Mucosa of descending colon (tissue), 3 donors: ENCODE data around the gene ING2. TPM values are rescaled to one million over a fixed set of nuclear protein-coding genes. Genes with fewer than 3 reads are reported as not detected.
"Not testable (repeated sequence)": the region's sequence is repeated elsewhere in the genome, so short reads cannot be mapped to it uniquely, and the experiment has no call there.

Experiments
- ATAC-seq: fragments of 200-7000 bp; cut with Tn5 transposase; one replicate; pipeline ENCODE4 v1.9.1; 2020; ENCODE audit warnings: mild to moderate bottlenecking, moderate library complexity
- DNase-seq, 3 donors: peaks; one replicate each; pipeline ENCODE4 v3.0.0-alpha.2; 2020
- H3K36me3 ChIP-seq: fragments of 200-600 bp; one replicate; pipeline ENCODE4 v1.8.0; 2021; ENCODE audit warnings: low read depth, mild to moderate bottlenecking
- H3K4me1 ChIP-seq: fragments of 200-600 bp; one replicate; pipeline ENCODE4 v1.8.0; 2021; ENCODE audit warnings: low read depth, mild to moderate bottlenecking
- H3K4me3 ChIP-seq: fragments of 200-600 bp; one replicate; pipeline ENCODE4 v1.8.0; 2021; ENCODE audit warnings: mild to moderate bottlenecking
- H3K9me3 ChIP-seq: fragments of 200-600 bp; one replicate; pipeline ENCODE4 v1.8.0; 2021; ENCODE audit warnings: mild to moderate bottlenecking
- intact Hi-C, 2 donors: fragments of 100-400 bp; cut with DNase I in 1 of 2; cut with micrococcal nuclease in 1 of 2; formaldehyde crosslinking; loops; one replicate each; pipeline versions ENCODE4 v1.11.0 to v1.11.1; 2022; cut with DNase I, micrococcal nuclease
- total RNA-seq, 3 donors: library from RNA; stranded (reverse); fragmentation: NEBNext Ultra II Directional in 2 of 3; extraction: Animal tissue kit (Norgen Biotek cat#: 25700) in 2 of 3; gene quantifications; one replicate each; pipeline versions ENCODE4 v1.2.1 to v1.2.4, GENCODE V29; 2021 to 2023
- TF ChIP-seq, protein P1 (sequence below): fragments of 200-600 bp; IDR thresholded peaks from one replicate; pipeline ENCODE4 v1.8.0; 2022; ENCODE audit warnings: antibody characterized with exemption, mild to moderate bottlenecking
- donor health status: DM: no; HTN: no; CAD: no; lungs with moderate emphysema.
- donor health status: DM: no; HTN: no; CAD: no.
- donor health status: DM: no; HTN: yes; CAD: no.

Gene ING2
- total RNA-seq, 3 donors from 2014 or later, result 9.9 to 12.5 (median 11.9) TPM

DNA sequence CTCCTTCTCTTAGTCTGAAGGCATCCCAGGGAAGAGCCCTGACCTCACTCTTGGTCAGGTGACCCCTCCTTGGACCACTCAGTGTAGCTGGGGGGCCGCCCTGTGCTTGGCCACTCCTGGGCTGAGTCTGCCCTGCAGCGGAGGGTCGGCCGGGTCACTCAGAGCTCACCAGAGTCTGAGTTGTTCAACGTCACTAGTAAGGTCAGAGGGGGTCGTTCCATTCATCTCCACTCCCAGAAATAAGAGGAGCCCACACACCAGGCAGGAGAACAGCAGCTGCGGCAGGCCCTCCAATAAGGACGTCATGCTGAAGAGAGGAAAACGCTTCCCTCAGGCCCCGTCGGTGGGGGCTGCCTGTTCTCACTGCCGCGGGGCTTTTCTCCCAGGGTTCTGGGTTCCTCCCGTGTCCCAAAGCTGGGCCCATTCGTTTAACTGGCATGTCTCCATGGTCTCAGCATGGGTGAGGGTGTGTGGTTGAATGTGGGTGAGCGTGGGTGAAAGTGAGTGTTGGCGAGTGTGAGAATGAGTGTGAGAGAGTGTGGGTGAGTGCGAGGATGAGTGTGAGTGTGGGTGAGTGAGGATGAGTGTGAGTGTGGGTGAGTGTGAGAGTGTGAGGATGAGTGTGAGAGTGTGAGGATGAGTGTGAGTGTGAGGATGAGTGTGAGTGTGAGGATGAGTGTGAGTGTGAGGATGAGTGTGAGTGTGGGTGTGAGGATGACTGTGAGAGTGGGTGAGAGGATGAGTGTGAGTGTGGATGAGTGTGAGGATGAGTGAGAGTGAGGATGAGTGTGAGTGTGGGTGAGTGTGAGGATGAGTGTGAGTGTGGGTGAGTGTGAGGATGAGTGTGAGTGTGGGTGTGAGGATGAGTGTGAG, 47.7 kb downstream of the ING2 start:
- Histone ChIP-seq H3K4me1 (no peaks in the 10 kb centered on the region), H3K4me3 (no peak overlapping the region), H3K9me3 (no peaks in the 10 kb centered on the region), H3K36me3 (no peaks in the 10 kb centered on the region)
- TF ChIP-seq, protein P1, sequence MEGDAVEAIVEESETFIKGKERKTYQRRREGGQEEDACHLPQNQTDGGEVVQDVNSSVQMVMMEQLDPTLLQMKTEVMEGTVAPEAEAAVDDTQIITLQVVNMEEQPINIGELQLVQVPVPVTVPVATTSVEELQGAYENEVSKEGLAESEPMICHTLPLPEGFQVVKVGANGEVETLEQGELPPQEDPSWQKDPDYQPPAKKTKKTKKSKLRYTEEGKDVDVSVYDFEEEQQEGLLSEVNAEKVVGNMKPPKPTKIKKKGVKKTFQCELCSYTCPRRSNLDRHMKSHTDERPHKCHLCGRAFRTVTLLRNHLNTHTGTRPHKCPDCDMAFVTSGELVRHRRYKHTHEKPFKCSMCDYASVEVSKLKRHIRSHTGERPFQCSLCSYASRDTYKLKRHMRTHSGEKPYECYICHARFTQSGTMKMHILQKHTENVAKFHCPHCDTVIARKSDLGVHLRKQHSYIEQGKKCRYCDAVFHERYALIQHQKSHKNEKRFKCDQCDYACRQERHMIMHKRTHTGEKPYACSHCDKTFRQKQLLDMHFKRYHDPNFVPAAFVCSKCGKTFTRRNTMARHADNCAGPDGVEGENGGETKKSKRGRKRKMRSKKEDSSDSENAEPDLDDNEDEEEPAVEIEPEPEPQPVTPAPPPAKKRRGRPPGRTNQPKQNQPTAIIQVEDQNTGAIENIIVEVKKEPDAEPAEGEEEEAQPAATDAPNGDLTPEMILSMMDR, result no peak
- DNase-seq, result no peak
- no peak for ATAC-seq
- intact Hi-C loops, result no loop called here

DNA sequence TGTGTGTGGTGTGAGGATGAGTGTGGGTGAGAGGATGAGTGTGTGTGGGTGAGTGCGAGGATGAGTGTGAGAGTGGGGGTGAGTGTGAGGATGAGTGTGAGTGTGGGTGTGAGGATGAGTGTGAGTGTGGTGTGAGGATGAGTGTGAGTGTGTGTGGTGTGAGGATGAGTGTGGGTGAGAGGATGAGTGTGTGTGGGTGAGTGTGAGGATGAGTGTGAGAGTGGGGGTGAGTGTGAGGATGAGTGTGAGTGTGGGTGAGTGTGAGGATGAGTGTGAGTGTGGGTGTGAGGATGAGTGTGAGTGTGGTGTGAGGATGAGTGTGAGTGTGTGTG, 48.3 kb downstream of the ING2 start:
- H3K4me1 ChIP-seq, H3K4me3 ChIP-seq, H3K9me3 ChIP-seq, intact Hi-C loops, H3K36me3 ChIP-seq, ATAC-seq, DNase-seq: not testable (repeated sequence)

DNA sequence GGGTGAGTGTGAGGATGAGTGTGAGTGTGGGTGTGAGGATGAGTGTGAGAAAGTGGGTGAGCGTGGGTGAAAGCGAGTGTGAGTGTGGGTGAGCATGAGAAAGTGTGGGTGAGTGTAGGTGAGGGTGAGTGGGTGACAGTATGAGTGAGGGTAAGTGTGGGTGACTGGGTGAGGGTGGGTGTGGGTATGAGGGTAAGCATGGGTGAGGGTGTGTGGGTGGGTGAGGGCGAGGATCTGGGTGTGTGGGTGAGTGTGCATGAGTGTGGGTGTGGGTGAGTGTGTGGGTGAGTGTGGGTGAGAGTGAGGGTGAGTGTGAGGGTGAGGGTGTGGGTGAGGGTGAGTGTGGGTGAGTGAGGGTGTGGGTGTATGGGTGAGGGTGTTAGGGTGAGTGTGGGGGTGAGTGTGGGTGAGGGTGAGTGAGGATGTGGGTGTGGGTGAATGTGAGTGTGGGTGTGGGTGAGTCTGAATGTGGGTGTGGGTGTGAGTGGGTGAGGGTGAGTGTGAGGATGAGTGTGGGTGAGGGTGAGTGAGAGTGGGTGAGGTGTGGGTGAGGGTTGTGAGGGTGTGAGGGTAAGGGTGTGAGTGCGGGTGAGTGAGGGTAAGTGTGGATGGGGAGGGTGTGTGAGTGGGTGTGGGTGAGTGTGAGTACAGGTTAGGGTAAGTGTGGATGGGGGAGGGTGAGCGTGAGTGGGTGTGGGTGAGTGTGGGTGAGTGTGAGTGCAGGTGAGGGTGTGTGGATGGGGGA, 48.9 kb downstream of the ING2 start:
- Histone ChIP-seq H3K4me3 (no peak overlapping the region), H3K9me3 (no peaks in the 10 kb centered on the region), H3K4me1 (no peaks in the 10 kb centered on the region), H3K36me3 (no peaks in the 10 kb centered on the region)
- TF ChIP-seq, protein P1, result no peak
- no peak for ATAC-seq
- intact Hi-C loops, result no loop called here
- DNase-seq, result no peak

DNA sequence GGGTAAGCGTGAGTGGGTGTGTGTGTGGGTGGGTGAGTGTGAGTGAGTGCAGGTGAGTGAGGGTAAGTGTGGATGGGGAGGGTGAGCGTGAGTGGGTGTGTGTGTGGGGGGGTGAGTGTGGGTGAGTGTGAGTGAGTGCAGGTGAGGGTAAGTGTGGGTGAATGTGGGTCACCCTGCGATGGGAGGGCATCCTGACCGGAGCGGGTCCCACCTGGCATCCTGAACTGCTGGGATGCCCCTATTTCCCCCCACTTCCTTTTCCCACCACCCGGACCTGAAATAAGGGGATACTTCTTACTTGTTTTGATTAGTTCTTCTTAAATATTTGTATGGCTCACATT, 49.5 kb downstream of the ING2 start:
- TF ChIP-seq, protein P1, result no peak
- no peaks in the 10 kb centered on the region for H3K36me3 ChIP-seq
- intact Hi-C loops, result no loop called here
- no peak overlapping the region for H3K4me3 ChIP-seq
- no peaks in the 10 kb centered on the region for H3K4me1 ChIP-seq
- no peaks in the 10 kb centered on the region for H3K9me3 ChIP-seq
- ATAC-seq (no peak), DNase-seq (no peak)

DNA sequence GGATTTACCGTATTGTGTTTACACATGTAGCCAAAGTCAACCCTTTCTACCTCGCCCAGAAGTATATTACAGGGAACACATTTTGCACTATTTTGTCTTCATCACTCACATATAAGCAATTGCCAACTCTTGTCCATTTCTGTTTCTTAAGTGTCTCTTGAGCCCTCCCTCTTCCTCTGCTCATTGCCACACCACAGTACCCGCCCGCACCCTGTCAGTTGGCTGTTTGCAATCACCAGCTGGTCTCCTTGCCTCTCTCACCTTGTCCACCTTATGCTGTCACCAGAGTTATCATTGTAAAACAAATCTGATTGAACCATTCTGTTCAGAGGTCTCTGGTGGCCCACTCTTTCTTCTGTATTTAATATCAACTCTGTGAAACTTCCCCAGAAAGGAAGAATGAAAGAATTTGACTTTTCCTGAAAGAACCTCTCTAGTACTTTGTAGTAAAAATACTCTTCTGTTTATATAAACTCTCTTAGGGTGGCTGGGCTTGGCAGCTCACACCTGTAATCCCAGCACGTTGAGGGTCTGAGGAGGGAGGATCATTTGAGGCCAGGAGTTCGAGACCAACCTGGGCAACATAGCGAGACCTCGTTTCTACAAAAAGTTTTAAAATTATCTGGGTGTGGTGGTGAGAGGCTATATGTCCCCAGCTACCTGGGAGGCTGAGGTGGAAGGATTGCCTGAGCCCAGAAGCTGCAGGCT, 50.2 kb downstream of the ING2 start:
- TF ChIP-seq, protein P1, result no peak
- DNase-seq (no peak), ATAC-seq (no peak)

DNA sequence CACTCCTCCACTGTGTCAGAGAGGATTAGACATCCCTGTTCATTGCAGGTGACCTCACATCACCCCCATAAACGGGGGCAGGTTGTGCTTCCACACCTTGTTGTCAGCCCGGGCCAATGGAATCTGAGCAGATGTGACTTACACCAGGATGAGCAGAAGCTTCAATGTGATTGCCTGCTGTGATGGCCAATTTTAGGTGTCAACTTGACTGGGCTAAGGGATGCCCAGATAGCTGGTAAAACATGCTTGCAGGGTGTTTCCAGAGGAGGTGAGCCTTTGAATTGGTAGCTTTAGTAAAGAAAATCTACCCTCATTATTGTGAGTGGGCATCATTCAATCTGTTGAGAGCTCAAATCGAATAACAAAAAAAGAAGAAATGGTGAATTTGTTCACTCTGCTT, 52.1 kb downstream of the ING2 start:
- Histone ChIP-seq H3K36me3 (no peaks in the 10 kb centered on the region), H3K4me3 (no peak overlapping the region), H3K9me3 (no peaks in the 10 kb centered on the region), H3K4me1 (no peaks in the 10 kb centered on the region)
- TF ChIP-seq, protein P1, result no peak
- DNase-seq, result no peak
- no peak for ATAC-seq
- intact Hi-C loops, result no loop called here

More for the DNA sequence above, 50.2 kb downstream of the ING2 start:
- intact Hi-C loops, result no loop called here
- Histone ChIP-seq H3K4me3 (no peak overlapping the region), H3K36me3 (no peaks in the 10 kb centered on the region), H3K9me3 (no peaks in the 10 kb centered on the region), H3K4me1 (no peaks in the 10 kb centered on the region)
